Uterus (tissue), 4 donors: ENCODE results near the gene RABGAP1L. TPM values are rescaled to one million over a fixed set of nuclear protein-coding genes. Genes with fewer than 3 reads are reported as not detected.

Experiments used
- DNase-seq, 2 donors: peaks; one replicate each; pipeline ENCODE4 v3.0.0-alpha.2; 2019 to 2020
- H3K27ac ChIP-seq, 2 donors: fragments of 200-600 bp; sonication (generic); 1 replicate in 1 of 2; 2 replicates in 1 of 2; pipeline ENCODE4 v1.5.1; 2016 to 2018
- H3K27me3 ChIP-seq, 2 donors: fragments of 200-600 bp; sonication (generic); one replicate each; pipeline ENCODE4 v1.5.1; 2018 to 2019; ENCODE audit warnings: control low read depth in 1 of 2
- H3K36me3 ChIP-seq, 2 donors: fragments of 200-600 bp; sonication (generic); one replicate each; pipeline ENCODE4 v1.5.1; 2019; ENCODE audit warnings: control low read depth in 1 of 2
- H3K4me1 ChIP-seq, 2 donors: fragments of 200-600 bp; sonication (generic); one replicate each; pipeline ENCODE4 v1.5.1; 2018 to 2019; ENCODE audit warnings: control low read depth in 1 of 2
- H3K4me3 ChIP-seq, 2 donors: fragments of 200-600 bp; sonication (generic); 1 replicate in 1 of 2; 2 replicates in 1 of 2; pipeline ENCODE4 v1.5.1; 2018 to 2019; ENCODE audit warnings: mild to moderate bottlenecking in 1 of 2
- H3K9me3 ChIP-seq, 2 donors: fragments of 200-600 bp; sonication (generic); one replicate each; pipeline ENCODE4 v1.5.1; 2019; ENCODE audit warnings: control low read depth in 1 of 2
- POLR2A ChIP-seq, 2 donors: fragments of 450-650 bp; IDR thresholded peaks; one replicate each; pipeline ENCODE4 v1.6.1; 2016; ENCODE audit warnings: antibody characterized with exemption in 2 of 2, mild to moderate bottlenecking in 1 of 2, moderate library complexity in 1 of 2
- intact Hi-C: fragments of 100-400 bp; cut with DNase I; formaldehyde crosslinking; loops from one replicate; pipeline ENCODE4 v1.15.1; 2023; ENCODE audit warnings: low total_unique reads
- total RNA-seq, 4 donors: library from RNA; depleted of rRNA in 3 of 4; stranded (reverse); fragments of >200 nt in 3 of 4; gene quantifications; one replicate each; pipeline versions ENCODE4 v1.1.0 to v1.2.4, GENCODE V29; 2014 to 2023
- TF ChIP-seq, protein P1 (sequence below), 4 experiments: fragments of 200-600 bp in 2 of 4; fragments of 450-650 bp in 2 of 4; sonication (generic) in 2 of 4; IDR thresholded peaks; one replicate each; pipeline ENCODE4 v1.5.1; 2016 to 2019; ENCODE audit warnings: antibody characterized with exemption in 4 of 4, mild to moderate bottlenecking in 2 of 4, moderate library complexity in 1 of 4
- donor health status: DM: yes; HTN: yes; CAD: no.

RABGAP1L gene
- total RNA-seq, 4 donors from 2014 or later: 19.1 to 93.7 (median 35.1) TPM

- intact Hi-C loops: no loop called here
- Histone ChIP-seq H3K36me3 (no peaks in the 10 kb centered on the region), H3K27ac (no peak overlapping the region), H3K4me1 (no peaks in the 10 kb centered on the region), H3K9me3 (peaks cover 0 to 4% of the 10 kb centered on the region in 2 donors), H3K27me3 (no peaks in the 10 kb centered on the region), H3K4me3 (no peak overlapping the region)
- TF ChIP-seq POLR2A (IDR thresholded peaks at IDR 0.05): no peak
- TF ChIP-seq, protein P1, sequence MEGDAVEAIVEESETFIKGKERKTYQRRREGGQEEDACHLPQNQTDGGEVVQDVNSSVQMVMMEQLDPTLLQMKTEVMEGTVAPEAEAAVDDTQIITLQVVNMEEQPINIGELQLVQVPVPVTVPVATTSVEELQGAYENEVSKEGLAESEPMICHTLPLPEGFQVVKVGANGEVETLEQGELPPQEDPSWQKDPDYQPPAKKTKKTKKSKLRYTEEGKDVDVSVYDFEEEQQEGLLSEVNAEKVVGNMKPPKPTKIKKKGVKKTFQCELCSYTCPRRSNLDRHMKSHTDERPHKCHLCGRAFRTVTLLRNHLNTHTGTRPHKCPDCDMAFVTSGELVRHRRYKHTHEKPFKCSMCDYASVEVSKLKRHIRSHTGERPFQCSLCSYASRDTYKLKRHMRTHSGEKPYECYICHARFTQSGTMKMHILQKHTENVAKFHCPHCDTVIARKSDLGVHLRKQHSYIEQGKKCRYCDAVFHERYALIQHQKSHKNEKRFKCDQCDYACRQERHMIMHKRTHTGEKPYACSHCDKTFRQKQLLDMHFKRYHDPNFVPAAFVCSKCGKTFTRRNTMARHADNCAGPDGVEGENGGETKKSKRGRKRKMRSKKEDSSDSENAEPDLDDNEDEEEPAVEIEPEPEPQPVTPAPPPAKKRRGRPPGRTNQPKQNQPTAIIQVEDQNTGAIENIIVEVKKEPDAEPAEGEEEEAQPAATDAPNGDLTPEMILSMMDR (IDR thresholded peaks at IDR 0.05): no peak
- no peak for DNase-seq
These were observed 234.6 kb downstream of the RABGAP1L start for GRCh38 chr1:174393885-174394284.

- Histone ChIP-seq H3K27ac (no peak overlapping the region), H3K9me3 (peaks cover 0 to 4% of the 10 kb centered on the region in 2 donors), H3K4me1 (no peaks in the 10 kb centered on the region), H3K36me3 (no peaks in the 10 kb centered on the region), H3K4me3 (no peak overlapping the region), H3K27me3 (no peaks in the 10 kb centered on the region)
- DNase-seq: no peak
- no peak for TF ChIP-seq POLR2A (IDR thresholded peaks at IDR 0.05)
- TF ChIP-seq, protein P1 (IDR thresholded peaks at IDR 0.05): no peak
- intact Hi-C loops: no loop called here
These were observed 237.9 kb downstream of the RABGAP1L start for GRCh38 chr1:174397261-174397660.

DNA sequence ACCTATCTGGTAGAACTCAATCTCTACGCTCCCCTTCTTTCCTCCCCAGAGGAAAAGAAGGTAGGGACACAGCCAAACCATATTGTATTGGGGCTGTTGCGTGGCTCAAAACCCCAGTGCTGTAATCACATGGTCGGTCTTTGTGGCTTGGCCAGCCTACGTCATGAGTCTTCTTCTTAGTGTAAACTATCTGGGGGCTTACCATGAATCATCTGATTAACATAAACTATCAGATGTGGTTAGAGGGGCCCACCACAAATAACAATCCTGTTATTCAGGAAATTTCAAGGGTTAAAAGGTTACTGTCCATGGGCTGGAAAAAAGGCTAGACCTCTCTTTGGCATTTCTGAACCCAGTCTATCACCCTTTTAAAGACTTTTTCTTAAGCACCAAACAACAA is 238.9 kb downstream of the RABGAP1L start:
- H3K27ac ChIP-seq: no peak overlapping the region
- intact Hi-C loops: no loop called here
- H3K36me3 ChIP-seq: no peaks in the 10 kb centered on the region

DNA sequence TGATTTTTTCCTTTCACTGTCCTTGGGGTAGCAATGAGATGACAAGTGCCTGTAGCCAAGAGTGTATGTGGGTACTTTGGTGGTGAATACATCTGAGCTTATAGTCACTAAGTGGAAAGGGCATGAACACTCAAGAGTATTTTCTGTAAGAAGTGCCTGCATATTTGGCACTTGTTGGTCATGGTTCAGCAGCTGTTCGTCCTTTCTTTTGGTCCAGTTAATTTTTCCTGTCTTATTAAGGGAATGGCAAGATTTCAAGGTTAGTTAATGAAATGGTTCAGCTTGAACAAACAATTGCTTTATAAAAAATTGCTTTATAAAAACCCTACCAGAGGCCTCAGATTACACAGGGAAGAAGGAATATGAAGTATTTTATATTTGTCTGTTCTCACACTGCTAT is 239.9 kb downstream of the RABGAP1L start:
- no peak overlapping the region for H3K27ac ChIP-seq
- H3K4me1 ChIP-seq: no peaks in the 10 kb centered on the region
- no peaks in the 10 kb centered on the region for H3K36me3 ChIP-seq
- no peaks in the 10 kb centered on the region for H3K9me3 ChIP-seq
- no peak for DNase-seq
- TF ChIP-seq POLR2A (IDR thresholded peaks at IDR 0.05): no peak
- TF ChIP-seq, protein P1 (IDR thresholded peaks at IDR 0.05): no peak
- intact Hi-C loops: no loop called here
- no peaks in the 10 kb centered on the region for H3K27me3 ChIP-seq
- H3K4me3 ChIP-seq: no peak overlapping the region

More for the DNA sequence above, 238.9 kb downstream of the RABGAP1L start:
- peaks cover 0 to 4% of the 10 kb centered on the region in 2 donors for H3K9me3 ChIP-seq
- no peak overlapping the region for H3K4me3 ChIP-seq
- no peak for DNase-seq
- TF ChIP-seq POLR2A (IDR thresholded peaks at IDR 0.05): no peak
- TF ChIP-seq, protein P1 (IDR thresholded peaks at IDR 0.05): no peak
- no peaks in the 10 kb centered on the region for H3K27me3 ChIP-seq
- H3K4me1 ChIP-seq: no peaks in the 10 kb centered on the region

DNA sequence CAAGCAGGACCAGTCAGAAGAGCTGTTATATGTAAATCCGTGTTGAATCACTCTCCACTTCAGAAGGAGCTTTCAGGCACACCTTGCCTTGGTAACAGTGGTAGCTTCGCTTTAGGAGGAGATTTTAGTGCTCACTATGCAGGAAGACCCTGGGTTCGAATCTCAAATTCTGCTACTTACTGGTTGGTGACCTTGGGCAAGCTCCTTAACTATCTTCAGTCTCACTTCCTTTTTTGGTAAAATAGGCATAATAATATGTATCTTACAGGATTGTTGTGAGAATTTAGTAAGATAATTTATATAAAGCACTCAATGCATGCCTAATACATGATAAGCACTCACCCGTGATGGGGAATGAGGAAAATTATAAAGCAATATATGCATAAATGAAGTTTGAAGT is 241.8 kb downstream of the RABGAP1L start:
- no peaks in the 10 kb centered on the region for H3K27me3 ChIP-seq
- DNase-seq: no peak
- intact Hi-C loops: no loop called here
- H3K9me3 ChIP-seq: no peaks in the 10 kb centered on the region
- H3K27ac ChIP-seq: no peak overlapping the region
- no peak overlapping the region for H3K4me3 ChIP-seq
- no peaks in the 10 kb centered on the region for H3K4me1 ChIP-seq
- TF ChIP-seq POLR2A (IDR thresholded peaks at IDR 0.05): no peak
- TF ChIP-seq, protein P1 (IDR thresholded peaks at IDR 0.05): no peak
- no peaks in the 10 kb centered on the region for H3K36me3 ChIP-seq
